H1 (cell line): Measurements from ENCODE around the gene UROS. TPM values are rescaled to one million over a fixed set of nuclear protein-coding genes. Genes with fewer than 3 reads are reported as not detected.
A peak's percentile ranks its signal among the peaks of the same experiment; 100 is the strongest.

ENCODE experiments used
- EP300 ChIP-seq, 2 experiments: IDR thresholded peaks; 1 replicate in 1 of 2; 2 replicates in 1 of 2; pipeline ENCODE4 v1.6.1; 2011 to 2012; ENCODE audit warnings: low read depth in 2 of 2, low read length in 2 of 2, mild to moderate bottlenecking in 2 of 2, borderline replicate concordance in 1 of 2, inconsistent platforms in 1 of 2, moderate library complexity in 1 of 2
- GABPA ChIP-seq: IDR thresholded peaks from 2 replicates; pipeline ENCODE4 v1.6.1; 2011; ENCODE audit warnings: mild to moderate bottlenecking, low read length, moderate library complexity, borderline replicate concordance; ENCODE audit not compliant: insufficient read depth
- NANOG ChIP-seq: IDR thresholded peaks from 2 replicates; pipeline ENCODE4 v1.6.1; 2011; ENCODE audit warnings: low read length, low read depth, mild to moderate bottlenecking, inconsistent platforms; ENCODE audit not compliant: insufficient read depth, poor library complexity, severe bottlenecking
- POU5F1 ChIP-seq: IDR thresholded peaks from 2 replicates; pipeline ENCODE4 v1.6.1; 2011; ENCODE audit warnings: low read depth, mild to moderate bottlenecking, low read length, moderate library complexity
- SAP30 ChIP-seq: fragments of 300-600 bp; sonication (generic); IDR thresholded peaks from 2 replicates; pipeline ENCODE4 v1.7.1; 2012; ENCODE audit warnings: low read length, moderate library complexity, mild to moderate bottlenecking, inconsistent platforms; ENCODE audit not compliant: insufficient read depth, insufficient replicate concordance
- SIRT6 ChIP-seq: IDR thresholded peaks from one replicate; pipeline ENCODE4 v1.7.1; 2012; ENCODE audit warnings: low read length, inconsistent platforms
- SIX5 ChIP-seq: IDR thresholded peaks from 2 replicates; pipeline ENCODE4 v1.6.1; 2011; ENCODE audit warnings: mild to moderate bottlenecking, low read depth, low read length
- TCF12 ChIP-seq: IDR thresholded peaks from 2 replicates; pipeline ENCODE4 v1.6.1; 2011; ENCODE audit warnings: low read depth, mild to moderate bottlenecking, low read length
- polyA plus RNA-seq, 7 experiments: library from polyadenylated mRNA; depleted of rRNA in 3 of 7; stranded (reverse) in 5 of 7; unstranded in 2 of 7; fragments of >200 nt in 5 of 7; fragments of 200-250 nt in 2 of 7; gene quantifications; 1 replicate in 5 of 7; 2 replicates in 1 of 7; 4 replicates in 1 of 7; pipeline versions ENCODE4 v1.2.1 to v1.2.3, GENCODE V29; 2011 to 2013; ENCODE audit warnings: missing spikeins in 2 of 7, mixed read lengths in 2 of 7
- total RNA-seq: library from RNA; stranded (reverse); fragmentation: NEBNext Ultra II Directional; extraction: Animal tissue kit (Norgen Biotek cat#: 25700); gene quantifications from 2 replicates; pipeline ENCODE4 v1.2.1, GENCODE V29; 2021
- TF ChIP-seq, protein P1 (sequence below): fragments of 300-600 bp; sonication (generic); IDR thresholded peaks from 2 replicates; pipeline ENCODE4 v1.7.1; 2012; ENCODE audit warnings: low read length, moderate library complexity, mild to moderate bottlenecking, inconsistent platforms; ENCODE audit not compliant: insufficient replicate concordance

UROS gene
- total and polyA plus RNA-seq, 2 of the 8 experiments (the other 6 are each of a cell fraction or from before 2014, with no cell fraction given), result 45.6 to 58.0 TPM

- TF ChIP-seq, protein P1, sequence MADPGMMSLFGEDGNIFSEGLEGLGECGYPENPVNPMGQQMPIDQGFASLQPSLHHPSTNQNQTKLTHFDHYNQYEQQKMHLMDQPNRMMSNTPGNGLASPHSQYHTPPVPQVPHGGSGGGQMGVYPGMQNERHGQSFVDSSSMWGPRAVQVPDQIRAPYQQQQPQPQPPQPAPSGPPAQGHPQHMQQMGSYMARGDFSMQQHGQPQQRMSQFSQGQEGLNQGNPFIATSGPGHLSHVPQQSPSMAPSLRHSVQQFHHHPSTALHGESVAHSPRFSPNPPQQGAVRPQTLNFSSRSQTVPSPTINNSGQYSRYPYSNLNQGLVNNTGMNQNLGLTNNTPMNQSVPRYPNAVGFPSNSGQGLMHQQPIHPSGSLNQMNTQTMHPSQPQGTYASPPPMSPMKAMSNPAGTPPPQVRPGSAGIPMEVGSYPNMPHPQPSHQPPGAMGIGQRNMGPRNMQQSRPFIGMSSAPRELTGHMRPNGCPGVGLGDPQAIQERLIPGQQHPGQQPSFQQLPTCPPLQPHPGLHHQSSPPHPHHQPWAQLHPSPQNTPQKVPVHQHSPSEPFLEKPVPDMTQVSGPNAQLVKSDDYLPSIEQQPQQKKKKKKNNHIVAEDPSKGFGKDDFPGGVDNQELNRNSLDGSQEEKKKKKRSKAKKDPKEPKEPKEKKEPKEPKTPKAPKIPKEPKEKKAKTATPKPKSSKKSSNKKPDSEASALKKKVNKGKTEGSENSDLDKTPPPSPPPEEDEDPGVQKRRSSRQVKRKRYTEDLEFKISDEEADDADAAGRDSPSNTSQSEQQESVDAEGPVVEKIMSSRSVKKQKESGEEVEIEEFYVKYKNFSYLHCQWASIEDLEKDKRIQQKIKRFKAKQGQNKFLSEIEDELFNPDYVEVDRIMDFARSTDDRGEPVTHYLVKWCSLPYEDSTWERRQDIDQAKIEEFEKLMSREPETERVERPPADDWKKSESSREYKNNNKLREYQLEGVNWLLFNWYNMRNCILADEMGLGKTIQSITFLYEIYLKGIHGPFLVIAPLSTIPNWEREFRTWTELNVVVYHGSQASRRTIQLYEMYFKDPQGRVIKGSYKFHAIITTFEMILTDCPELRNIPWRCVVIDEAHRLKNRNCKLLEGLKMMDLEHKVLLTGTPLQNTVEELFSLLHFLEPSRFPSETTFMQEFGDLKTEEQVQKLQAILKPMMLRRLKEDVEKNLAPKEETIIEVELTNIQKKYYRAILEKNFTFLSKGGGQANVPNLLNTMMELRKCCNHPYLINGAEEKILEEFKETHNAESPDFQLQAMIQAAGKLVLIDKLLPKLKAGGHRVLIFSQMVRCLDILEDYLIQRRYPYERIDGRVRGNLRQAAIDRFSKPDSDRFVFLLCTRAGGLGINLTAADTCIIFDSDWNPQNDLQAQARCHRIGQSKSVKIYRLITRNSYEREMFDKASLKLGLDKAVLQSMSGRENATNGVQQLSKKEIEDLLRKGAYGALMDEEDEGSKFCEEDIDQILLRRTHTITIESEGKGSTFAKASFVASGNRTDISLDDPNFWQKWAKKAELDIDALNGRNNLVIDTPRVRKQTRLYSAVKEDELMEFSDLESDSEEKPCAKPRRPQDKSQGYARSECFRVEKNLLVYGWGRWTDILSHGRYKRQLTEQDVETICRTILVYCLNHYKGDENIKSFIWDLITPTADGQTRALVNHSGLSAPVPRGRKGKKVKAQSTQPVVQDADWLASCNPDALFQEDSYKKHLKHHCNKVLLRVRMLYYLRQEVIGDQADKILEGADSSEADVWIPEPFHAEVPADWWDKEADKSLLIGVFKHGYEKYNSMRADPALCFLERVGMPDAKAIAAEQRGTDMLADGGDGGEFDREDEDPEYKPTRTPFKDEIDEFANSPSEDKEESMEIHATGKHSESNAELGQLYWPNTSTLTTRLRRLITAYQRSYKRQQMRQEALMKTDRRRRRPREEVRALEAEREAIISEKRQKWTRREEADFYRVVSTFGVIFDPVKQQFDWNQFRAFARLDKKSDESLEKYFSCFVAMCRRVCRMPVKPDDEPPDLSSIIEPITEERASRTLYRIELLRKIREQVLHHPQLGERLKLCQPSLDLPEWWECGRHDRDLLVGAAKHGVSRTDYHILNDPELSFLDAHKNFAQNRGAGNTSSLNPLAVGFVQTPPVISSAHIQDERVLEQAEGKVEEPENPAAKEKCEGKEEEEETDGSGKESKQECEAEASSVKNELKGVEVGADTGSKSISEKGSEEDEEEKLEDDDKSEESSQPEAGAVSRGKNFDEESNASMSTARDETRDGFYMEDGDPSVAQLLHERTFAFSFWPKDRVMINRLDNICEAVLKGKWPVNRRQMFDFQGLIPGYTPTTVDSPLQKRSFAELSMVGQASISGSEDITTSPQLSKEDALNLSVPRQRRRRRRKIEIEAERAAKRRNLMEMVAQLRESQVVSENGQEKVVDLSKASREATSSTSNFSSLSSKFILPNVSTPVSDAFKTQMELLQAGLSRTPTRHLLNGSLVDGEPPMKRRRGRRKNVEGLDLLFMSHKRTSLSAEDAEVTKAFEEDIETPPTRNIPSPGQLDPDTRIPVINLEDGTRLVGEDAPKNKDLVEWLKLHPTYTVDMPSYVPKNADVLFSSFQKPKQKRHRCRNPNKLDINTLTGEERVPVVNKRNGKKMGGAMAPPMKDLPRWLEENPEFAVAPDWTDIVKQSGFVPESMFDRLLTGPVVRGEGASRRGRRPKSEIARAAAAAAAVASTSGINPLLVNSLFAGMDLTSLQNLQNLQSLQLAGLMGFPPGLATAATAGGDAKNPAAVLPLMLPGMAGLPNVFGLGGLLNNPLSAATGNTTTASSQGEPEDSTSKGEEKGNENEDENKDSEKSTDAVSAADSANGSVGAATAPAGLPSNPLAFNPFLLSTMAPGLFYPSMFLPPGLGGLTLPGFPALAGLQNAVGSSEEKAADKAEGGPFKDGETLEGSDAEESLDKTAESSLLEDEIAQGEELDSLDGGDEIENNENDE, result no peak
- TF ChIP-seq TCF12 (no peak), SIX5 (peak; percentile 57), NANOG (no peak), SIRT6 (no peak), SAP30 (no peak), GABPA (no peak), EP300 (IDR thresholded peaks at IDR 0.05; ENCODE audit: borderline replicate concordance in 1 of 2, low read depth in 2 of 2, low read length in 2 of 2) (peak in 1 of 2 experiments; percentile 100; a peak in 2 of 3 replicates), POU5F1 (no peak)
These were observed at the start of gene UROS, which contains the start of gene BCCIP (continued) for GRCh38 chr10:125822878-125823662.
